ENCODE data around the gene ERMARD. TPM values are rescaled to one million over a fixed set of nuclear protein-coding genes. Genes with fewer than 3 reads are reported as not detected.

Gene ERMARD
- total RNA-seq, 2 experiments from 2014 or later = 21.1 to 22.8 TPM

DNA sequence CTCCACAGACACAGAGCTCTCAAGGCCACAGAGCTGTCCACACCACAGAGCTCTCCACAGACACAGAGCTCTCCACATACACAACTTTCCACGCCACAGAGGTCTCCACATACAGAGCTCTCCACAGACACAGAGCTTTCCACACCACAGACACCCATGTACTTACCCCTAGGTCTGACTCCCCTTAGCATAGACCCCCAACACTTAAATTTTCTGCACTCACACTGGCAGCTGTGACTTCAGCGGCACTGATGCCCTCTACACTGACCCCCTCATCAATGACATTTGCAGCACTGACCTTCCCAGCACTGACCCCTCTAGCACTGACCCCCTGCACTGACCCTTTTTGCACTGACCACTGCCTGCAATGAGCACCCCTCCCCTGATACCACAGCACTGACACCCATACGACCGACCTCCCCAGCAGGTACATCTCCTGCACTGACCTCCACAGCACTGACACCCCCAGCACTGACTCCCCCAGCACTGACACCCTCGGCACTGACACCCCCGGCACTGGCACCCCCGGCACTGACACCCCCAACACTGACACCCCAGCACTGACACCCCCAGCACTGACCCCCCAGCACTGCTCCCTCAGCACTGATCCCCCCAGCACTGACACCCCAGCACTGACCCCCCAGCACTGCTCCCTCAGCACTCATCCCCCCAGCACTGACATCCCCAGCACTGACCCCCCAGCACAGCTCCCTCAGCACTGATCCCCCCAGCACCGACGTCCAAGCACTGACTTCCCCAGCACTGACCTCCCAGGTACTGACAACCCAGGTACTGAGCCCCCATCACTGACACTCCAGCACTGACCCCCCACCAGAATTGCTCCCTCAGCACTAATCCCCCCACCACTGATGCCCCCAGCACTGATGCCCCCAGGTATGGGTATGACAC, 56.5 kb downstream of the ERMARD start:
- no peaks in the 10 kb centered on the region for H3K9me3 Mint-ChIP-seq
- H3K27ac Mint-ChIP-seq = no peak overlapping the region
- intact Hi-C loops (cut with micrococcal nuclease) = no loop called here
- DNase-seq = no peak
- no peak overlapping the region for H3K4me3 Mint-ChIP-seq
- no peaks in the 10 kb centered on the region for H3K36me3 Mint-ChIP-seq (ENCODE audit: low read depth)
- H3K4me1 Mint-ChIP-seq (ENCODE audit: low read depth) = peaks cover 53% of the 10 kb centered on the region
- peaks cover 30% of the 10 kb centered on the region for H3K27me3 Mint-ChIP-seq (ENCODE audit: low read depth)
- CTCF ChIA-PET = interaction anchor here (0.8 to 5.4 kb wide), 4 partner anchors 18 to 722 kb away, joined by 3 to 48 read pairs (median 4); no protein-coding TSS in a partner anchor

- peaks cover 28% of the 10 kb centered on the region for H3K27me3 Mint-ChIP-seq (ENCODE audit: low read depth)
- peaks cover 47% of the 10 kb centered on the region for H3K4me1 Mint-ChIP-seq (ENCODE audit: low read depth)
- H3K36me3 Mint-ChIP-seq (ENCODE audit: low read depth) = no peaks in the 10 kb centered on the region
- H3K9me3 Mint-ChIP-seq = no peaks in the 10 kb centered on the region
- intact Hi-C loops (cut with micrococcal nuclease) = no loop called here
- H3K4me3 Mint-ChIP-seq = no peak overlapping the region
- H3K27ac Mint-ChIP-seq = no peak overlapping the region
- CTCF ChIA-PET = no interaction called here
- no peak for DNase-seq
Measured at GRCh38 chr6:169808608-169808967, 57.2 kb downstream of the ERMARD start.

- no peak for DNase-seq
- intact Hi-C loops (cut with micrococcal nuclease) = no loop called here
- peaks cover 20% of the 10 kb centered on the region for H3K27me3 Mint-ChIP-seq (ENCODE audit: low read depth)
- no peaks in the 10 kb centered on the region for H3K9me3 Mint-ChIP-seq
- no peak overlapping the region for H3K27ac Mint-ChIP-seq
- H3K4me3 Mint-ChIP-seq = no peak overlapping the region
- CTCF ChIA-PET = no interaction called here
- peaks cover 39% of the 10 kb centered on the region for H3K4me1 Mint-ChIP-seq (ENCODE audit: low read depth)
- no peaks in the 10 kb centered on the region for H3K36me3 Mint-ChIP-seq (ENCODE audit: low read depth)
Measured at GRCh38 chr6:169809386-169809785, 58.0 kb downstream of the ERMARD start.

DNA sequence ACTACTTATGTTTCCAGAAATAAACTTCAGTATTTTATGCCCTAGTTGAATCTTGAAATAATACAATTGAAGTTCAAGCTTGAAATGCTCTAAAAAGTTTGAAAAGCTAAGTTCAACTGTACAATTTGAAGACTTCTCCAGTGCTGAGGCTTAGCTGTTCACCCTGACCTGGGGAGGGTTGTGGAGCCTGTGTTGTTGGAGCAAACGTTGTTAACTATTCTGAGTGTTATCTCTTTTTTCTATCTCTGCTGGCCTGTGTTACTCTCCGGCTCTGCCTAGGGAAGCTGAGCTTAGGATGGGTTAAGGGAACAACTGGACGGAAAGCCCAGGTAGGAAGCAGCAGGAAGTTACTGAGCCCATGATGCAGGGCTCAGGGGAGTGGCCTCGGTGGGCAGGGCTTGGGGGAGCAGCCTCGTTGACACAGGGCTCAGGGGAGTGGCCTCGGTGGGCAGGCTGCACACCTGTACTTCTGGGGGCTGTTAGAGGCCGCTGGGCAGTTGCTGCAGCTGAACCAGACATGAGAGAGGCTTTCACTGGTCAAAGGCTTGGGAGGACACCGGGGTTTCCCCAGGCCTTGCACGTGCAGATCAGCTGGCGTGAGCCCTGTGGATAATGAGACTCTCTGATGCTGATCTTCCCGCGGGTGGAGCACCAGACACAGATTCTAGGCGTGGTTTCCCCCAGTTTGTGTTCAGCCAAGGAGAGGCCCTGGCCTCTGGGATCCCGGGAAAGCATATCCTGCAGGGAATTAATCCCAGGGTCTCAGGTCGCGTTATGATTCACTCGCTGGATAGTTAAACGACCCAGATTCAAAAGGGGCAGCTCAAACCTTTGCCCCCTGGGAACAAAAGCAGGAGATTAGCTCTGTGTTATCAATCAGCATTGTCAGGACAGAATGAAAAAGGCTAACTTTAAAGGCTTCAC, 58.9 kb downstream of the ERMARD start:
- DNase-seq = no peak
- no peak overlapping the region for H3K27ac Mint-ChIP-seq
- peaks cover 30% of the 10 kb centered on the region for H3K4me1 Mint-ChIP-seq (ENCODE audit: low read depth)
- no peak overlapping the region for H3K4me3 Mint-ChIP-seq
- intact Hi-C loops (cut with micrococcal nuclease) = no loop called here
- H3K36me3 Mint-ChIP-seq (ENCODE audit: low read depth) = no peaks in the 10 kb centered on the region
- CTCF ChIA-PET = interaction anchor here (0.9 kb wide), 1 partner anchor 21 kb away, joined by 3 read pairs; no protein-coding TSS in a partner anchor
- peaks cover 11% of the 10 kb centered on the region for H3K27me3 Mint-ChIP-seq (ENCODE audit: low read depth)
- H3K9me3 Mint-ChIP-seq = no peaks in the 10 kb centered on the region

- peaks cover 6% of the 10 kb centered on the region for H3K9me3 Mint-ChIP-seq
- peaks cover 5% of the 10 kb centered on the region for H3K27me3 Mint-ChIP-seq (ENCODE audit: low read depth)
- H3K36me3 Mint-ChIP-seq (ENCODE audit: low read depth) = no peaks in the 10 kb centered on the region
- H3K4me1 Mint-ChIP-seq (ENCODE audit: low read depth) = peaks cover 22% of the 10 kb centered on the region
- DNase-seq = no peak
- no peak overlapping the region for H3K27ac Mint-ChIP-seq
- CTCF ChIA-PET = no interaction called here
- intact Hi-C loops (cut with micrococcal nuclease) = no loop called here
- H3K4me3 Mint-ChIP-seq = no peak overlapping the region
Measured at GRCh38 chr6:169811072-169811471, 59.6 kb downstream of the ERMARD start.

DNA sequence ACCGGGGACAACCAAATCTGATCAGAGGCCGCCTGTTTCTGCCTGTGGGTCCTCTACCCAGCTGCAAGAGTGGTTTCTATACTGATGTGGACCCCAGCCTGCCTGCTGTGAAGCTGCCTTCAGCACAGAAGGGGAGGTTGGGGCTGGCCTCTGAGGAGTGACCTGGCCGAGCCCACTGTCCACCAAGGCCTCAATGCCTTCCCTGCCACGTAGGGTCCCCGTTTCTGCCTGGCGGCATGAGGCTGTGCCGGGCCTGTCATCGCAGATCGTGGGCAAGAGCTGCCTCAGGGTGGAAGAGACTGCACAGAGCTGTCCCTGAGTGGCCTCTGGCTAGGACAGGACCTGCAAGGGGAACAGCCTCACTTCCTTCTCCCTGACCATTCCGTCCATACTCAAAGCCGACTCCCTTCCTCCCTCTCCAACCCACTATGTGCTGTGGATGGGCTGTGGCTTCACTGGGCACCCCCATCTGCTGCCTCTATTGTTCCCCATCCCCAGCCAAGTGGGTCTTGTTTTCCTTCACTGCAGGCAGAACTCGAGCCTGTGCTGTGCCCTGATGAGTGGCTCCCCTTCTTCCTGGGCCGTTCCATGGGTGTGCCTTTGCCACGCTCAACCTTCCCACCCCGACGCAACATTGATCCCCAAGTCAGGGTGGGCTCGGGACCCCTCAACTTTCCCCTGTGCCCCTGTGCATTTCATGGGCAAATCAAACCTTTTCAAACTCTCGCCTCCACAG, 60.3 kb downstream of the ERMARD start:
- Mint-ChIP-seq H3K36me3 (ENCODE audit: low read depth) (no peaks in the 10 kb centered on the region), H3K4me1 (ENCODE audit: low read depth) (peaks cover 16% of the 10 kb centered on the region), H3K9me3 (peaks cover 9% of the 10 kb centered on the region), H3K4me3 (no peak overlapping the region), H3K27ac (no peak overlapping the region), H3K27me3 (ENCODE audit: low read depth) (peaks cover 7% of the 10 kb centered on the region)
- CTCF ChIA-PET = no interaction called here
- intact Hi-C loops (cut with micrococcal nuclease) = no loop called here
- DNase-seq = no peak

DNA sequence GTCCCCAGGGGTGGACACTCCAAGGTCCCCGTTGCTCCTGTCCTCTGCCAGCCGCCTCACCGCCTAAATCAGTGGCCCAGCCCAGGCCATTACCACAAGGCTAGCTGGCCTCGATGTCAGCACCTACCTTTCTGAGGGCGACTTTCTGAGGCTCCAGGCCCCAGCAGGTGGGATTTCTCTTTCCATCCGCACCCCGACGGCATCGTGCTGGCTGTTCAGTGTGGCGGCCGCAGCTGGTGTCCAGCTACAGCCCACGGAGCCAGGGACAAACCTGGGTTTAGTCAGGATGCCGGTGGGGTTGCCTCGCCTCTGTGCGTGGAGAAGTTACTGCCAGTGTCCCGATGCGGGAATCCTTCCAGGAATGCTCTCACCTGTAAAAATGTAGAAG, 60.8 kb downstream of the ERMARD start:
- DNase-seq = no peak
- Mint-ChIP-seq H3K27ac (no peak overlapping the region), H3K9me3 (peaks cover 13% of the 10 kb centered on the region), H3K4me1 (ENCODE audit: low read depth) (peaks cover 13% of the 10 kb centered on the region), H3K36me3 (ENCODE audit: low read depth) (no peaks in the 10 kb centered on the region), H3K27me3 (ENCODE audit: low read depth) (peaks cover 7% of the 10 kb centered on the region), H3K4me3 (no peak overlapping the region)
- CTCF ChIA-PET = interaction anchor here (0.7 to 1.0 kb wide), 2 partner anchors 11 to 1299 kb away, joined by 3 read pairs; no protein-coding TSS in a partner anchor
- intact Hi-C loops (cut with micrococcal nuclease) = no loop called here

DNA sequence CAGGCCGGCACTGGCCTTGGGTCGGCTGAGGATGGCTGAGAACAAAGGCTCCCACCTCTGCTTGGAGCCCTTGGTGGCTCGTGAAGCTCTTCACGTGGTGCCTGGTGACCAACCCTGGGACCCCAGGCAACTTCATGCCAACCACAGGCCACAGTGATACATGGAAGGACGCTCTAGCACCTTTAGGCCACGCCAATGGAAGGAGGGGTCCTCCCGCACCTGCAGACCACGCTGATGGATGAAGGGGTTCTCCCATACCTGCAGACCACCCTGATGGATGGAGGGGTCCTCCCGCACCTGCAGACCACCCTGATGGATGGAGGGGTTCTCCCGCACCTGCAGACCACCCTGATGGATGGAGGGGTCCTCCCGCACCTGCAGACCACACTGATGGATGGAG, 62.5 kb downstream of the ERMARD start:
- no peak overlapping the region for H3K27ac Mint-ChIP-seq
- no peak overlapping the region for H3K4me3 Mint-ChIP-seq
- H3K36me3 Mint-ChIP-seq (ENCODE audit: low read depth) = no peaks in the 10 kb centered on the region
- intact Hi-C loops (cut with micrococcal nuclease) = no loop called here
- DNase-seq = no peak
- CTCF ChIA-PET = no interaction called here
- peaks cover 3% of the 10 kb centered on the region for H3K4me1 Mint-ChIP-seq (ENCODE audit: low read depth)
- H3K9me3 Mint-ChIP-seq = peaks cover 13% of the 10 kb centered on the region
- H3K27me3 Mint-ChIP-seq (ENCODE audit: low read depth) = peaks cover 16% of the 10 kb centered on the region

DNA sequence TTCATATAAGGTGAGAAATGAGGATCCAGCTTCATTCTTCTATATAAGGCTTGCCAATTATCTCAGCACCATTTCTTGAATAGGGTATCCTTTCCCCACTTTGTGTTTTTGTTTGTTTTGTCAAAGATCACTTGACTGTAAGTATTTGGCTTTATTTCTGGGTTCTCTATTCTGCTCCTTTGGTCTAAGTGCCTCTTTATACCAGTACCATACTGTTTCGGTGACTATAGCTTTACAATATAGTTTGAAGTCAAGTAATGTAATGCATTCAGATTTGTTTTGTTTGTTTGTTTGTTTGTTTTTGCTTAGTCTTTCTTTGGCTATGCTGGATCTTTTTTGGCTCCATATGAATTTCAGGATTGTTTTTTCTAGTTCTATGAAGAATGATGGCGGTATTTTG, 64.6 kb downstream of the ERMARD start:
- no peaks in the 10 kb centered on the region for H3K4me1 Mint-ChIP-seq (ENCODE audit: low read depth)
- H3K27me3 Mint-ChIP-seq (ENCODE audit: low read depth) = peaks cover 14% of the 10 kb centered on the region
- H3K27ac Mint-ChIP-seq = no peak overlapping the region
- DNase-seq = no peak
- CTCF ChIA-PET = interaction anchor here (1.5 kb wide), 1 partner anchor 12 kb away, joined by 4 read pairs; no protein-coding TSS in a partner anchor
- H3K9me3 Mint-ChIP-seq = peaks cover 13% of the 10 kb centered on the region
- H3K36me3 Mint-ChIP-seq (ENCODE audit: low read depth) = no peaks in the 10 kb centered on the region
- H3K4me3 Mint-ChIP-seq = no peak overlapping the region
- intact Hi-C loops (cut with micrococcal nuclease) = no loop called here

- CTCF ChIA-PET = interaction anchor here (1.5 kb wide), 1 partner anchor 13 kb away, joined by 4 read pairs; no protein-coding TSS in a partner anchor
- H3K27ac Mint-ChIP-seq = no peak overlapping the region
Measured at GRCh38 chr6:169816975-169817374, 65.6 kb downstream of the ERMARD start.

GRCh38 chr6:169820358-169820757, 68.9 kb downstream of the ERMARD start:
- Mint-ChIP-seq H3K36me3 (ENCODE audit: low read depth) (no peaks in the 10 kb centered on the region), H3K9me3 (peaks cover 13% of the 10 kb centered on the region), H3K4me3 (no peak overlapping the region), H3K4me1 (ENCODE audit: low read depth) (no peaks in the 10 kb centered on the region), H3K27me3 (ENCODE audit: low read depth) (peaks cover 29% of the 10 kb centered on the region), H3K27ac (no peak overlapping the region)
- intact Hi-C loops (cut with micrococcal nuclease) = no loop called here
- no peak for DNase-seq
- CTCF ChIA-PET = interaction anchor here (2.5 kb wide), 1 partner anchor 11 kb away, joined by 7 read pairs; no protein-coding TSS in a partner anchor

More at GRCh38 chr6:169816975-169817374, 65.6 kb downstream of the ERMARD start:
- DNase-seq = no peak
- Mint-ChIP-seq H3K4me1 (ENCODE audit: low read depth) (no peaks in the 10 kb centered on the region), H3K27me3 (ENCODE audit: low read depth) (peaks cover 17% of the 10 kb centered on the region), H3K9me3 (peaks cover 13% of the 10 kb centered on the region), H3K36me3 (ENCODE audit: low read depth) (no peaks in the 10 kb centered on the region), H3K4me3 (no peak overlapping the region)
- intact Hi-C loops (cut with micrococcal nuclease) = no loop called here

DNA sequence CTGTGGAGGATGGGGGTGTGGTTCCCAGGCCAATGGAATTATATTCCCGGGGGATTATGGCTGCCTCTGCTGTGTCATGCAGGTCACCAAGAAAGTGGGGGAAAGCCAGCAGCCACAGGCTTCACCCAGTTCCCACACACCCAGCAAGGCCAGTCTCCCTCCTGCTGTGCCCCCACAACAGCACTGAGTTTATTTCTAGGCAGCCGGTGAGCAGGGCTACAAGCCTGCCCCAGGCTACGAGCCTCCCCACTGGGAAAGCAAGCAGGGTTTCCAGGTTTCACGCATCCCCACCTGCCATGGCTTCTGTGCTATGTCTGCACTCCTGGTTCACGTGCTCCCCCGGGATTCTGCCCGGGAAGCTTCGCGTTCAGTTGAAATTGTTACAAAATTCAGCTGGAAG, 72.6 kb downstream of the ERMARD start:
- CTCF ChIA-PET = interaction anchor here (1.1 to 1.2 kb wide), 2 partner anchors 7 to 33 kb away, joined by 3 read pairs; no protein-coding TSS in a partner anchor
- peaks cover 38% of the 10 kb centered on the region for H3K27me3 Mint-ChIP-seq (ENCODE audit: low read depth)
- H3K9me3 Mint-ChIP-seq = no peaks in the 10 kb centered on the region
- H3K36me3 Mint-ChIP-seq (ENCODE audit: low read depth) = no peaks in the 10 kb centered on the region
- no peak for DNase-seq
- H3K27ac Mint-ChIP-seq = no peak overlapping the region
- intact Hi-C loops (cut with micrococcal nuclease) = no loop called here
- no peak overlapping the region for H3K4me3 Mint-ChIP-seq
- H3K4me1 Mint-ChIP-seq (ENCODE audit: low read depth) = no peaks in the 10 kb centered on the region

Data from activated naive CD4-positive, alpha-beta T cell treated with anti-CD3 and anti-CD28 coated beads for 36 hours (primary cell).